Naive thymus-derived CD4-positive, alpha-beta T cell (primary cell): Measurements from ENCODE around the gene N4BP2L1. TPM values are rescaled to one million over a fixed set of nuclear protein-coding genes. Genes with fewer than 3 reads are reported as not detected.

Source experiments
- ATAC-seq: fragments of 150-1000 bp; cut with Tn5 transposase; 2 replicates; pipeline ENCODE4 v1.10.0; 2021; ENCODE audit warnings: mild to moderate bottlenecking, moderate library complexity
- CTCF ChIA-PET: fragments of 350-600 bp; sonication (Branson Sonifier 250); formaldehyde crosslinking; loops from one replicate; lab custom pipeline; 2021; ENCODE audit warnings: antibody characterized with exemption; lab: Charles Lee
- POLR2A ChIA-PET: fragments of 350-600 bp; sonication (Branson Sonifier 250); formaldehyde crosslinking; loops from one replicate; lab custom pipeline; 2021; ENCODE audit warnings: antibody characterized with exemption, inconsistent platforms; lab: Charles Lee
- DNase-seq, 9 donors: peaks; one replicate each; pipeline versions ENCODE4 v3.0.0 to v3.0.0-alpha.2; 2020 to 2022; ENCODE audit warnings: mixed read lengths in 1 of 9
- H3K27ac ChIP-seq: one replicate; pipeline ENCODE4 v1.7.0; 2013; ENCODE audit warnings: mild to moderate bottlenecking, low read depth, low read length, moderate library complexity
- H3K27me3 ChIP-seq, 2 donors: one replicate each; pipeline ENCODE4 v1.7.0; 2013; ENCODE audit warnings: low read length in 2 of 2, mild to moderate bottlenecking in 2 of 2, moderate library complexity in 2 of 2; ENCODE audit not compliant: control insufficient read depth in 2 of 2, insufficient read depth in 2 of 2
- H3K36me3 ChIP-seq, 3 experiments: 1 replicate in 2 of 3; 2 replicates in 1 of 3; pipeline ENCODE4 v1.7.0; 2013; ENCODE audit warnings: low read length in 3 of 3, mild to moderate bottlenecking in 3 of 3, moderate library complexity in 1 of 3; ENCODE audit not compliant: insufficient read depth in 3 of 3, control insufficient read depth in 2 of 3
- H3K4me1 ChIP-seq, 2 donors: one replicate each; pipeline ENCODE4 v1.7.0; 2013; ENCODE audit warnings: low read length in 2 of 2, mild to moderate bottlenecking in 2 of 2, moderate library complexity in 1 of 2; ENCODE audit not compliant: control insufficient read depth in 2 of 2, insufficient read depth in 2 of 2
- H3K4me3 ChIP-seq: 2 replicates; pipeline ENCODE4 v1.7.0; 2013; ENCODE audit warnings: mild to moderate bottlenecking, low read length
- H3K9me3 ChIP-seq, 3 experiments: 1 replicate in 2 of 3; 2 replicates in 1 of 3; pipeline ENCODE4 v1.7.0; 2013; ENCODE audit warnings: low read length in 3 of 3; ENCODE audit not compliant: control insufficient read depth in 2 of 3
- H3K27ac Mint-ChIP-seq, 9 donors: one replicate each; pipeline ENCODE4 v1.8.0; 2020 to 2022; ENCODE audit warnings: mixed read lengths in 9 of 9, mild to moderate bottlenecking in 8 of 9, moderate library complexity in 5 of 9, inconsistent platforms in 2 of 9
- H3K27me3 Mint-ChIP-seq, 5 donors: one replicate each; pipeline ENCODE4 v1.8.0; 2021 to 2022; ENCODE audit warnings: mixed read lengths in 5 of 5, mild to moderate bottlenecking in 1 of 5
- H3K36me3 Mint-ChIP-seq, 5 donors: one replicate each; pipeline ENCODE4 v1.8.0; 2020 to 2022; ENCODE audit warnings: mixed read lengths in 5 of 5, mild to moderate bottlenecking in 3 of 5, inconsistent platforms in 1 of 5
- H3K4me1 Mint-ChIP-seq, 7 donors: one replicate each; pipeline ENCODE4 v1.8.0; 2020 to 2022; ENCODE audit warnings: mixed read lengths in 7 of 7, mild to moderate bottlenecking in 3 of 7, inconsistent platforms in 1 of 7
- H3K4me3 Mint-ChIP-seq, 10 donors: one replicate each; pipeline ENCODE4 v1.8.0; 2020 to 2022; ENCODE audit warnings: mild to moderate bottlenecking in 10 of 10, mixed read lengths in 10 of 10, moderate library complexity in 6 of 10, inconsistent platforms in 2 of 10
- H3K9me3 Mint-ChIP-seq, 11 donors: one replicate each; pipeline ENCODE4 v1.8.0; 2020 to 2022; ENCODE audit warnings: mixed read lengths in 11 of 11, mild to moderate bottlenecking in 4 of 11, inconsistent platforms in 1 of 11, moderate library complexity in 1 of 11
- intact Hi-C, 2 donors: fragments of 100-400 bp; cut with micrococcal nuclease; formaldehyde crosslinking; loops; one replicate each; pipeline ENCODE4 v1.15.1; 2023
- polyA plus RNA-seq, 2 donors: library from polyadenylated mRNA; unstranded; fragments of 300-500 nt; fragmentation: Illumina TruSeq; gene quantifications; one replicate each; pipeline ENCODE4 v1.2.3, GENCODE V29; 2021
- total RNA-seq, 6 experiments: library from RNA in 5 of 6; stranded (reverse) in 5 of 6; gene quantifications; 1 replicate in 5 of 6; 2 replicates in 1 of 6; pipeline ENCODE4 v1.2.3 and lab custom pipeline; 2021 to 2026

The N4BP2L1 gene
- total and polyA plus RNA-seq, 7 experiments from 2014 or later = 30.4 to 68.8 (median 48.3) TPM

GRCh38 chr13:32419862-32420261 is 8.1 kb downstream of the N4BP2L1 start:
- Mint-ChIP-seq H3K4me1 (peaks cover 15 to 42% (median 33%) of the 10 kb centered on the region in 7 donors), H3K27me3 (no peaks in the 10 kb centered on the region), H3K4me3 (no peak overlapping the region), H3K9me3 (peaks cover 0 to 25% (median 4%) of the 10 kb centered on the region in 11 donors), H3K27ac (no peak overlapping the region), H3K36me3 (peaks cover 8 to 74% (median 51%) of the 10 kb centered on the region in 5 donors)
- ATAC-seq (no peak), DNase-seq (no peak)
- Histone ChIP-seq H3K27ac (no peak overlapping the region), H3K27me3 (no peaks in the 10 kb centered on the region), H3K4me3 (no peak overlapping the region), H3K9me3 (peaks cover 0 to 7% (median 0%) of the 10 kb centered on the region in 3 experiments), H3K36me3 (peaks cover 0 to 9% (median 0%) of the 10 kb centered on the region in 3 experiments), H3K4me1 (no peaks in the 10 kb centered on the region)
- intact Hi-C loops = loop anchor here (10.0 kb wide), 2 partner anchors 315 to 505 kb away; no protein-coding TSS in a partner anchor
- ChIA-PET CTCF (no interaction called here), POLR2A (no interaction called here)

GRCh38 chr13:32417995-32418394 is 9.9 kb downstream of the N4BP2L1 start:
- intact Hi-C loops = no loop called here
- Mint-ChIP-seq H3K27me3 (no peaks in the 10 kb centered on the region), H3K4me3 (no peak overlapping the region), H3K36me3 (peaks cover 8 to 62% (median 41%) of the 10 kb centered on the region in 5 donors), H3K4me1 (peaks cover 5 to 31% (median 18%) of the 10 kb centered on the region in 7 donors), H3K9me3 (peaks cover 0 to 20% (median 4%) of the 10 kb centered on the region in 11 donors), H3K27ac (peak overlapping the region in 1 of 9 donors; percentile 33)
- H3K4me1 ChIP-seq = no peaks in the 10 kb centered on the region
- H3K9me3 ChIP-seq = peaks cover 0 to 7% (median 0%) of the 10 kb centered on the region in 3 experiments
- no peak for DNase-seq
- CTCF ChIA-PET = no interaction called here
- H3K36me3 ChIP-seq = peaks cover 0 to 9% (median 0%) of the 10 kb centered on the region in 3 experiments
- no peaks in the 10 kb centered on the region for H3K27me3 ChIP-seq
- no peak overlapping the region for H3K4me3 ChIP-seq
- POLR2A ChIA-PET = no interaction called here
- H3K27ac ChIP-seq = no peak overlapping the region
- no peak for ATAC-seq

DNA sequence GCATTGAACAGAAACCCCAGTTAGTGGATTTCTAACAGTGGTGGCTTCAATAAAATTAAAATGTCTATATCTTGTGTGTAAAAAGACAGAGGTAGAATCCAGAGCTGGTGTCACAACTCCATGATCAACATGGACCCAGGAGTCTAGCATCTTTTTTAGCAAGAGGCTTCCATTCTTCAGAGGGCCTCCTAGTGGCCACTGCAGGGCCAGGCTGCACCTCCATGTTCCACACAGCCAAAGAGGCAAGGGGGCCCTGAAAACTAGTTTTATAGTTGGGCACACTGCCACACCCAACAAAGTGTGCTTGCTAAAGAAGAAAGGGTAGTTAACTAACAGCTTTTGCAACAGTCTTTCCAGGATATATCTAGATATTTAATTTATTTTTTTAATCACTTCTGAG is 12.9 kb downstream of the N4BP2L1 start:
- Histone ChIP-seq H3K27me3 (no peaks in the 10 kb centered on the region), H3K9me3 (peaks cover 0 to 5% (median 0%) of the 10 kb centered on the region in 3 experiments), H3K36me3 (peaks cover 0 to 5% (median 0%) of the 10 kb centered on the region in 3 experiments), H3K4me1 (no peaks in the 10 kb centered on the region), H3K27ac (no peak overlapping the region), H3K4me3 (no peak overlapping the region)
- DNase-seq = no peak
- Mint-ChIP-seq H3K27ac (peak overlapping the region in 1 of 9 donors; percentile 28), H3K9me3 (peaks cover 0 to 12% (median 4%) of the 10 kb centered on the region in 11 donors), H3K27me3 (no peaks in the 10 kb centered on the region), H3K36me3 (peaks cover 4 to 39% (median 27%) of the 10 kb centered on the region in 5 donors), H3K4me1 (peaks cover 7 to 30% (median 16%) of the 10 kb centered on the region in 7 donors), H3K4me3 (no peak overlapping the region)
- intact Hi-C loops = no loop called here
- peak; percentile 66 for ATAC-seq
- ChIA-PET CTCF (interaction anchor here (0.6 to 0.7 kb wide), 2 partner anchors 24 to 88 kb away, joined by 3 to 5 read pairs; no protein-coding TSS in a partner anchor), POLR2A (no interaction called here)

- POLR2A ChIA-PET = no interaction called here
- Histone ChIP-seq H3K4me1 (no peaks in the 10 kb centered on the region), H3K4me3 (no peak overlapping the region), H3K27ac (no peak overlapping the region), H3K9me3 (peaks cover 0 to under 1% (median 0%) of the 10 kb centered on the region in 3 experiments), H3K27me3 (no peaks in the 10 kb centered on the region), H3K36me3 (peaks cover 0 to 1% (median 0%) of the 10 kb centered on the region in 3 experiments)
- Mint-ChIP-seq H3K4me1 (peaks cover 10 to 34% (median 20%) of the 10 kb centered on the region in 7 donors), H3K9me3 (peaks cover 0 to 8% (median 4%) of the 10 kb centered on the region in 11 donors), H3K27me3 (no peaks in the 10 kb centered on the region), H3K27ac (peak overlapping the region in 1 of 9 donors; percentile 28), H3K4me3 (no peak overlapping the region), H3K36me3 (peaks cover 1 to 38% (median 26%) of the 10 kb centered on the region in 5 donors)
- ATAC-seq = no peak
- CTCF ChIA-PET = interaction anchor here (0.6 to 0.7 kb wide), 2 partner anchors 23 to 89 kb away, joined by 3 to 5 read pairs; no protein-coding TSS in a partner anchor
- intact Hi-C loops = no loop called here
- DNase-seq = no peak
Measured at GRCh38 chr13:32414580-32414979, 13.3 kb downstream of the N4BP2L1 start.

- ChIA-PET POLR2A (no interaction called here), CTCF (interaction anchor here (0.6 kb wide), 1 partner anchor 340 kb away, joined by 3 read pairs; no protein-coding TSS in a partner anchor)
- Mint-ChIP-seq H3K27ac (peak overlapping the region in 1 of 9 donors; percentile 13), H3K9me3 (peaks cover 0 to 4% (median 0%) of the 10 kb centered on the region in 11 donors), H3K4me3 (no peak overlapping the region), H3K4me1 (peaks cover 23 to 41% (median 32%) of the 10 kb centered on the region in 7 donors), H3K36me3 (peaks cover 0 to 33% (median 21%) of the 10 kb centered on the region in 5 donors), H3K27me3 (no peaks in the 10 kb centered on the region)
- no peaks in the 10 kb centered on the region for H3K27me3 ChIP-seq
- H3K9me3 ChIP-seq = no peaks in the 10 kb centered on the region
- H3K4me1 ChIP-seq = no peaks in the 10 kb centered on the region
- H3K36me3 ChIP-seq = no peaks in the 10 kb centered on the region
- no peak overlapping the region for H3K27ac ChIP-seq
- intact Hi-C loops = no loop called here
- DNase-seq (no peak), ATAC-seq (no peak)
- H3K4me3 ChIP-seq = no peak overlapping the region
Measured at GRCh38 chr13:32413284-32413683, 14.6 kb downstream of the N4BP2L1 start.

- CTCF ChIA-PET = no interaction called here
- peaks cover 3 to 42% (median 25%) of the 10 kb centered on the region in 5 donors for H3K36me3 Mint-ChIP-seq
Measured at GRCh38 chr13:32409561-32410421, 18.1 kb downstream of the N4BP2L1 start.

More at GRCh38 chr13:32409561-32410421, 18.1 kb downstream of the N4BP2L1 start:
- Histone ChIP-seq H3K36me3 (peaks cover 0 to 13% (median 0%) of the 10 kb centered on the region in 3 experiments), H3K4me1 (no peaks in the 10 kb centered on the region), H3K27me3 (no peaks in the 10 kb centered on the region), H3K9me3 (no peaks in the 10 kb centered on the region), H3K27ac (no peak overlapping the region), H3K4me3 (no peak overlapping the region)
- Mint-ChIP-seq H3K4me1 (peaks cover 18 to 43% (median 24%) of the 10 kb centered on the region in 7 donors), H3K27ac (peak overlapping the region in 3 of 9 donors; percentile 32 to 66 (median 52)), H3K27me3 (no peaks in the 10 kb centered on the region), H3K9me3 (no peaks in the 10 kb centered on the region), H3K4me3 (no peak overlapping the region)
- ATAC-seq = no peak
- POLR2A ChIA-PET = no interaction called here
- DNase-seq = no peak
- intact Hi-C loops = loop anchor here in 1 of 2 donors (2.0 kb wide), 1 partner anchor 21 kb away; no protein-coding TSS in a partner anchor
